Heart left ventricle (tissue), 13 donors: ENCODE data around the gene TMEM208.

ENCODE experiments used
- POLR2A ChIP-seq, 2 donors: fragments of 450-650 bp; IDR thresholded peaks; one replicate each; pipeline ENCODE4 v1.6.1; 2017; ENCODE audit warnings: antibody characterized with exemption in 2 of 2, mild to moderate bottlenecking in 2 of 2, moderate library complexity in 2 of 2
- TF ChIP-seq, protein P1 (sequence below), 12 donors: fragments of 200-600 bp; sonication (generic) in 4 of 12; IDR thresholded peaks; one replicate each; pipeline versions ENCODE4 v1.5.0 to v1.8.0; 2018 to 2022; ENCODE audit warnings: antibody characterized with exemption in 12 of 12, mild to moderate bottlenecking in 5 of 12
- donor health status: ischemic (EF 13 %, LVEDD 7.1; RV severe dilation, severe dysfunction).
- donor health status: DM: no; HTN: yes; CAD: no.
- donor health status: DM: no; HTN: no; CAD: no.
- donor health status: ischemic (EF 25% LVEDD 6.9; RV normal size, moderate dysfunction).
- donor health status: ischemic (EF 25% LVEDD 5.7; RV mildly dilated, moderate dysfunction).
- donor health status: ischemic (EF 35%, LVEDD 5.7; RV mildly dilated, moderate dysfunction).
- donor health status: nonischemic (EF 11% LVEDD 7.7; RV severe dilation, severe dysfunction).
- donor health status: DM: yes; HTN: yes; CAD: no.
- donor health status: PGD.
- donor health status: ischemic (EF 29% LVEDD 5.4; RV normal size, mild dysfunction).
- donor health status: nonischemic (EF 23%, LVEDD 6.1; RV moderate dilation, normal function).

DNA sequence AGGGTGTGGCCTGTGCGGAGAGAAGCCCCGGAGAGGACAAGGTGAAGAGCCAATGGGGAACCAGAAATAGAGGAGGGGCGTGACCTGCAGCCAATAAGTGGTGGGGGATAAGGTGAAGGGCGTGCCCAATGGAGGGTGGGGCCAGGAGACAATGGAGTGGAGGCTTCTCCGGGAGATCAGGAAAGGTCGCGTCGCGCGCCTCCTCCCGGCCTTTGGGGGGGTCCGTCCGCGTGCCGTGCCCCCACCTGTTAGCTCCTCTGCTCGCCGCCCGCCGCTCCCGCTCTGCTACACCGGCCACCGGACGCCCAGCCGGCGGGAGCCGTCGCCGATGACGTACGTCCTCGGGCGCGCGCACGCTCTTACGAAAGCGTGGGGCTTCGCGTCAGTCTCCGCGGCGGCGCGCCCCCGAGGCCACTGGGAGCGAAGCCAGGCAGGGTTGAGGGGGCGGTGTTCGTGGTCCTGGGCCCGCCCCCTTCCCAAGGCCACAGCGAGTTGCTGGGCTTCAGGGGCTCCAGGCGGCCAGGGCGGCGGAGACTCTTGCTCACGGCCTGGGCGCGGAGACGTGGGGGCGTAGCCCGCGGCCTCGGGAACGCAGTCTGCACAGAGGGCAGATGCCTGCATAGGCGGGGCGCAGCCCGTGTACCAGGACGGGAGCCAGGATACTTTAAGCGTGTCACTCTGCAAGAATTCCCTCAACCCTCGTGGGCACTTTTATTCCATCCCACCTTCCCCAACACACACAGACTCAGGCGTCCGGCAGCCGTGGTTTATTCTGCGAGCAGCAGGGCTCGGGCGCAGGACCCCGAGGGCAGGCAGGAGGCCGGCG is 43.1 kb upstream of the TMEM208 start, which contains the start of gene MATCAP1:
- TF ChIP-seq, protein P1, sequence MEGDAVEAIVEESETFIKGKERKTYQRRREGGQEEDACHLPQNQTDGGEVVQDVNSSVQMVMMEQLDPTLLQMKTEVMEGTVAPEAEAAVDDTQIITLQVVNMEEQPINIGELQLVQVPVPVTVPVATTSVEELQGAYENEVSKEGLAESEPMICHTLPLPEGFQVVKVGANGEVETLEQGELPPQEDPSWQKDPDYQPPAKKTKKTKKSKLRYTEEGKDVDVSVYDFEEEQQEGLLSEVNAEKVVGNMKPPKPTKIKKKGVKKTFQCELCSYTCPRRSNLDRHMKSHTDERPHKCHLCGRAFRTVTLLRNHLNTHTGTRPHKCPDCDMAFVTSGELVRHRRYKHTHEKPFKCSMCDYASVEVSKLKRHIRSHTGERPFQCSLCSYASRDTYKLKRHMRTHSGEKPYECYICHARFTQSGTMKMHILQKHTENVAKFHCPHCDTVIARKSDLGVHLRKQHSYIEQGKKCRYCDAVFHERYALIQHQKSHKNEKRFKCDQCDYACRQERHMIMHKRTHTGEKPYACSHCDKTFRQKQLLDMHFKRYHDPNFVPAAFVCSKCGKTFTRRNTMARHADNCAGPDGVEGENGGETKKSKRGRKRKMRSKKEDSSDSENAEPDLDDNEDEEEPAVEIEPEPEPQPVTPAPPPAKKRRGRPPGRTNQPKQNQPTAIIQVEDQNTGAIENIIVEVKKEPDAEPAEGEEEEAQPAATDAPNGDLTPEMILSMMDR (IDR thresholded peaks at IDR 0.05): peak in 1 of 12 donors; percentile 10
- peak in 1 of 2 donors; percentile 54 for TF ChIP-seq POLR2A (IDR thresholded peaks at IDR 0.05)
